Heart left ventricle (tissue), 16 donors: ENCODE results near the gene HERC4. TPM values are rescaled to one million over a fixed set of nuclear protein-coding genes. Genes with fewer than 3 reads are reported as not detected.

Source experiments
- ATAC-seq, 4 donors: fragments of 200-7000 bp; cut with Tn5 transposase; one replicate each; pipeline ENCODE4 v1.9.1; 2020 to 2022; ENCODE audit warnings: moderate library complexity in 4 of 4, mild to moderate bottlenecking in 3 of 4, moderate number of reproducible peaks in 1 of 4
- DNase-seq, 5 donors: peaks; one replicate each; pipeline ENCODE4 v3.0.0-alpha.2; 2020
- H3K27ac ChIP-seq, 12 donors: fragments of 200-600 bp; sonication (generic) in 4 of 12; one replicate each; pipeline versions ENCODE4 v1.5.0 to v1.8.0; 2016 to 2022; ENCODE audit warnings: mild to moderate bottlenecking in 2 of 12
- H3K27me3 ChIP-seq, 9 donors: fragments of 200-600 bp; sonication (generic) in 2 of 9; one replicate each; pipeline versions ENCODE4 v1.5.1 to v1.8.0; 2016 to 2022; ENCODE audit warnings: mild to moderate bottlenecking in 3 of 9
- H3K36me3 ChIP-seq, 9 donors: fragments of 200-600 bp; sonication (generic) in 2 of 9; one replicate each; pipeline versions ENCODE4 v1.5.0 to v1.8.0; 2018 to 2022; ENCODE audit warnings: mild to moderate bottlenecking in 2 of 9
- H3K4me1 ChIP-seq, 12 donors: fragments of 200-600 bp; sonication (generic) in 4 of 12; one replicate each; pipeline versions ENCODE4 v1.5.0 to v1.8.0; 2016 to 2022; ENCODE audit warnings: mild to moderate bottlenecking in 3 of 12
- H3K4me3 ChIP-seq, 12 donors: fragments of 200-600 bp; sonication (generic) in 4 of 12; one replicate each; pipeline versions ENCODE4 v1.5.0 to v1.8.0; 2017 to 2022; ENCODE audit warnings: mild to moderate bottlenecking in 9 of 12, moderate library complexity in 4 of 12
- H3K9me3 ChIP-seq, 12 donors: fragments of 200-600 bp; sonication (generic) in 4 of 12; one replicate each; pipeline versions ENCODE4 v1.5.0 to v1.8.0; 2016 to 2022; ENCODE audit warnings: mild to moderate bottlenecking in 1 of 12
- POLR2A ChIP-seq, 2 donors: fragments of 450-650 bp; IDR thresholded peaks; one replicate each; pipeline ENCODE4 v1.6.1; 2017; ENCODE audit warnings: antibody characterized with exemption in 2 of 2, mild to moderate bottlenecking in 2 of 2, moderate library complexity in 2 of 2
- WGBS, 4 donors: extraction: QIAGEN DNeasy Blood & Tissue Kit in 2 of 4; methylation state at CpG; one replicate each; pipeline versions ENCODE4 v1.1.5 to v1.1.7; 2013 to 2018; 5-methylcytosine and 5-hydroxymethylcytosine counted together
- intact Hi-C, 10 donors: fragments of 100-400 bp; cut with DNase I; formaldehyde crosslinking; loops; one replicate each; pipeline versions ENCODE4 v1.11.1 to v1.14.2; 2022
- polyA plus RNA-seq, 2 donors: library from polyadenylated mRNA; stranded (reverse); fragments of 200-250 nt; gene quantifications; one replicate each; pipeline ENCODE4 v1.2.3, GENCODE V29; 2013
- total RNA-seq, 9 donors: library from RNA; depleted of rRNA in 2 of 9; stranded (reverse); fragments of >200 nt in 2 of 9; fragmentation: NEBNext Ultra II Directional in 3 of 9; extraction: Animal tissue kit (Norgen Biotek cat#: 25700) in 3 of 9; gene quantifications; one replicate each; pipeline versions ENCODE4 v1.1.0 to v1.2.4, GENCODE V29; 2016 to 2023
- TF ChIP-seq, protein P1 (sequence below), 12 donors: fragments of 200-600 bp; sonication (generic) in 4 of 12; IDR thresholded peaks; one replicate each; pipeline versions ENCODE4 v1.5.0 to v1.8.0; 2018 to 2022; ENCODE audit warnings: antibody characterized with exemption in 12 of 12, mild to moderate bottlenecking in 5 of 12
- donor health status: ischemic (EF 13 %, LVEDD 7.1; RV severe dilation, severe dysfunction).
- donor health status: healthy with polysubstance abuse.
- donor health status: DM: no; HTN: yes; CAD: no.
- donor health status: DM: no; HTN: no; CAD: no.
- donor health status: ischemic (EF 25% LVEDD 6.9; RV normal size, moderate dysfunction).
- donor health status: ischemic (EF 25% LVEDD 5.7; RV mildly dilated, moderate dysfunction).
- donor health status: healthy.
- donor health status: DM: yes; HTN: yes; CAD: no.
- donor health status: ischemic (EF 35%, LVEDD 5.7; RV mildly dilated, moderate dysfunction).
- donor health status: nonischemic (EF 11% LVEDD 7.7; RV severe dilation, severe dysfunction).
- donor health status: DM: yes; HTN: yes; CAD: no.
- donor health status: PGD.
- donor health status: ischemic (EF 29% LVEDD 5.4; RV normal size, mild dysfunction).
- donor health status: nonischemic (EF 23%, LVEDD 6.1; RV moderate dilation, normal function).

HERC4 gene
- total and polyA plus RNA-seq, 11 donors = 11.7 to 39.4 (median 29.3) TPM

DNA sequence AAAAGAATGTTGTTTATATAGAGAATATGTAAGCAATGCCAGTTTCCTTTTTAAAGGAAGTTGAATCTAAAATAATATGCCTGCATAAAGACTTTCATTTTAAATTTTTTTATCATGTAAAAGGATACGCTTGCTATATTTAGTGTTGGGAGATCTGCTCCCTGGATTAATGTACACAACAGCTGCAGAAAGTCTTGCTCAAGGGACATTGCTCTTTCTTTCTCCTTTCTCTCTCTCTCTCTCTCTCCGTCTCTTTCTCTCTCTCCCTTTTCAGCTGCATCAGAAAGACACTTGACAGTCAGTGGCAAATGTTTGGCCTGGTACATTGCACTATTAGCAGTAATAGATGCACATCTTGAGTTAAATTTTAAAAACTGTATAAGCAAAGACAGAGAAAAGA, 34.9 kb upstream of the HERC4 start:
- DNase-seq (no peak), ATAC-seq (peak; percentile 43 to 63 (median 48))
- H3K27me3 ChIP-seq = no peaks in the 10 kb centered on the region
- H3K36me3 ChIP-seq = no peaks in the 10 kb centered on the region
- peaks cover 0 to 7% (median 0%) of the 10 kb centered on the region in 12 donors for H3K4me1 ChIP-seq
- peak overlapping the region; percentile 1 to 58 (median 46) for H3K4me3 ChIP-seq
- H3K27ac ChIP-seq = peak overlapping the region; percentile 36 to 87 (median 71)
- 21 to 33% (median 25%) methylated on average over 2 of the region's 2 CpGs for WGBS, 4 donors
- no peaks in the 10 kb centered on the region for H3K9me3 ChIP-seq
- no peak for TF ChIP-seq POLR2A (IDR thresholded peaks at IDR 0.05)
- TF ChIP-seq, protein P1, sequence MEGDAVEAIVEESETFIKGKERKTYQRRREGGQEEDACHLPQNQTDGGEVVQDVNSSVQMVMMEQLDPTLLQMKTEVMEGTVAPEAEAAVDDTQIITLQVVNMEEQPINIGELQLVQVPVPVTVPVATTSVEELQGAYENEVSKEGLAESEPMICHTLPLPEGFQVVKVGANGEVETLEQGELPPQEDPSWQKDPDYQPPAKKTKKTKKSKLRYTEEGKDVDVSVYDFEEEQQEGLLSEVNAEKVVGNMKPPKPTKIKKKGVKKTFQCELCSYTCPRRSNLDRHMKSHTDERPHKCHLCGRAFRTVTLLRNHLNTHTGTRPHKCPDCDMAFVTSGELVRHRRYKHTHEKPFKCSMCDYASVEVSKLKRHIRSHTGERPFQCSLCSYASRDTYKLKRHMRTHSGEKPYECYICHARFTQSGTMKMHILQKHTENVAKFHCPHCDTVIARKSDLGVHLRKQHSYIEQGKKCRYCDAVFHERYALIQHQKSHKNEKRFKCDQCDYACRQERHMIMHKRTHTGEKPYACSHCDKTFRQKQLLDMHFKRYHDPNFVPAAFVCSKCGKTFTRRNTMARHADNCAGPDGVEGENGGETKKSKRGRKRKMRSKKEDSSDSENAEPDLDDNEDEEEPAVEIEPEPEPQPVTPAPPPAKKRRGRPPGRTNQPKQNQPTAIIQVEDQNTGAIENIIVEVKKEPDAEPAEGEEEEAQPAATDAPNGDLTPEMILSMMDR (IDR thresholded peaks at IDR 0.05) = no peak
- intact Hi-C loops = no loop called here

DNA sequence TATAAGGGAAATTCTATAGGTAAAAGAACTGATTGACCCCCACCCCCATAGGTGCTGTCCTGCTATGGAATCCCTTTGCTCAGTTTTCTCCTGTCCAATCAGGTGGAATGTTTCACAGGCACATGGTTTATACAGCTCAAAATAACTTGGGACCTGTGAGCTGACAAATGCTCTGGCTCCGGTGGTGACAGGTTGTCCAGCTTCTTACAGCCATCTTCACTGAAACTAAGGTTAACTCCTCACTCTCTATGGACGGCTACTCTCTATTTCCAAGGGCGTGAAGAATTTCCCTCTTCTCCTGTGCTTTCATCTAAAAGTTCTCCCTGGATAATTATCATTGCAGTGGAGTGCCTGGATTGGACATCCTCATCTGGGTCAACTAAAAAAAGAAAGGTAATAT, 34.2 kb upstream of the HERC4 start, which contains the start of gene MYPN:
TSS of gene MYPN (plus strand) at position 158 of the 400 bp plus-strand sequence. CDS start 11,951 bp downstream, outside the sequence.
- DNase-seq = peak in 4 of 5 donors; percentile 58 to 68 (median 60)
- H3K36me3 ChIP-seq = no peaks in the 10 kb centered on the region
- WGBS, 4 donors = 30 to 48% (median 39%) methylated on average over 3 of the region's 3 CpGs
- no peaks in the 10 kb centered on the region for H3K9me3 ChIP-seq
- peak within 1 kb of the TSS; percentile 36 to 87 (median 71) for H3K27ac ChIP-seq
- TF ChIP-seq, protein P1 (IDR thresholded peaks at IDR 0.05) = no peak
- TF ChIP-seq POLR2A (IDR thresholded peaks at IDR 0.05) = peak in 1 of 2 donors; percentile 70
- peak within 1 kb of the TSS; percentile 1 to 58 (median 46) for H3K4me3 ChIP-seq
- intact Hi-C loops = no loop called here
- peaks cover 0 to 13% (median 0%) of the 10 kb centered on the region in 12 donors for H3K4me1 ChIP-seq
- H3K27me3 ChIP-seq = no peaks in the 10 kb centered on the region
- ATAC-seq = peak; percentile 86 to 93 (median 90)

DNA sequence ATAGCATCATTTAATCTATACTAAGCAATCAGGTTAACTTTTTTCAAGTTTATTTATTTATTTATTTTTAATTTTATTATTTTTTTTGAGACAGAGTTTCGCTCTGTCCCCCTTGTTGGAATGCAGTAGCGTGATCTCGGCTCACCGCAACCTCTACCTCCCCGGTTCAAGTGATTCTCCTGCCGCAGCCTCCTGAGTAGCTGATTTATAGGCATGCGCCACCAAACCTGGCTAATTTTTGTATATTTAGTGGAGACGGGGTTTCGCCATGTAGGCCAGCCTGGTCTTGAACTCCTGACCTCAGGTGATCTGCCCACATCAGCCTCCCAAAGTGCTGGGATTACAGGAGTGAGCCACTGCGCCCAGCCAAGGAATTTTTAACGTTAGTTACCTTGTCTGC, 33.6 kb upstream of the HERC4 start:
- intact Hi-C loops = no loop called here
- H3K36me3 ChIP-seq = no peaks in the 10 kb centered on the region
- WGBS, 4 donors = 82 to 88% (median 84%) methylated on average over 11 of the region's 11 CpGs
- DNase-seq = no peak
- TF ChIP-seq, protein P1 (IDR thresholded peaks at IDR 0.05) = no peak
- TF ChIP-seq POLR2A (IDR thresholded peaks at IDR 0.05) = no peak
- peaks cover 0 to 13% (median 0%) of the 10 kb centered on the region in 12 donors for H3K4me1 ChIP-seq
- H3K4me3 ChIP-seq = peak overlapping the region in 2 of 12 donors; percentile 49 to 55
- H3K9me3 ChIP-seq = no peaks in the 10 kb centered on the region
- no peaks in the 10 kb centered on the region for H3K27me3 ChIP-seq
- ATAC-seq = no peak
- H3K27ac ChIP-seq = peak overlapping the region; percentile 35 to 87 (median 71)

DNA sequence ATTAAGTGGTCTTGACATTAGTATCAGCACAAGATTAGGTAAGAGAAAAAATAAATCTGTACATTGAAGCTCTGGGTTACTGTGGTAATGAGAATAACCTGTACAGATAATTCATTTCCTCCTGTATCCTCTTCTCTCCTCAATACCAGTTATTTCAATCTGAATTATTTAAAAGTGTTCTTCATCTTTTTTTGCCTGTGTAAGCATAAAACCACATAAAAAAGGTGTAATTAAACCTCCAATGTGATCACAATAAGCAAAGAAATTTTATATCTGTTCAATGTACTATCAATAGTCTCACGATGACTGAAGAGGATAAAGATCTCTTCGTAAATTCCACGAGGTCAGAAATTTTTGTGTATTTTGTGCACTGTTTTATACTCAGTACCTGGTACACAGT, 33.0 kb upstream of the HERC4 start:
- no peak for ATAC-seq
- intact Hi-C loops = no loop called here
- TF ChIP-seq POLR2A (IDR thresholded peaks at IDR 0.05) = no peak
- TF ChIP-seq, protein P1 (IDR thresholded peaks at IDR 0.05) = no peak
- H3K27me3 ChIP-seq = no peaks in the 10 kb centered on the region
- no peaks in the 10 kb centered on the region for H3K36me3 ChIP-seq
- no peak for DNase-seq
- H3K4me1 ChIP-seq = peaks cover 0 to 13% (median 0%) of the 10 kb centered on the region in 12 donors
- H3K9me3 ChIP-seq = no peaks in the 10 kb centered on the region
- no peak overlapping the region for H3K4me3 ChIP-seq
- WGBS, 4 donors = 68 to 91% (median 87%) methylated on average over 3 of the region's 3 CpGs
- H3K27ac ChIP-seq = peak overlapping the region in 4 of 12 donors; percentile 6 to 87 (median 72)
